HUES64 (cell line): ENCODE data around the gene UGCG.
"Not testable (repeated sequence)": the region's sequence is repeated elsewhere in the genome, so short reads cannot be mapped to it uniquely, and the experiment has no call there.

ENCODE experiments used
- H3K27ac ChIP-seq: 2 replicates; pipeline ENCODE4 v1.7.0; 2013; ENCODE audit warnings: low read depth, low read length, inconsistent platforms
- H3K27me3 ChIP-seq: 2 replicates; pipeline ENCODE4 v1.6.1; 2013; ENCODE audit warnings: mild to moderate bottlenecking, low read length; ENCODE audit not compliant: insufficient read depth
- H3K36me3 ChIP-seq: 2 replicates; pipeline ENCODE4 v1.6.1; 2013; ENCODE audit warnings: mild to moderate bottlenecking, low read length; ENCODE audit not compliant: insufficient read depth
- H3K4me1 ChIP-seq: 2 replicates; pipeline ENCODE4 v1.6.1; 2013; ENCODE audit warnings: mild to moderate bottlenecking, low read length, moderate library complexity; ENCODE audit not compliant: insufficient read depth
- H3K4me3 ChIP-seq: 2 replicates; pipeline ENCODE4 v1.5.1; 2013; ENCODE audit warnings: mild to moderate bottlenecking, low read length, moderate library complexity
- H3K9ac ChIP-seq: 2 replicates; pipeline ENCODE4 v1.6.1; 2013; ENCODE audit warnings: mild to moderate bottlenecking, low read depth, low read length
- H3K9me3 ChIP-seq: 2 replicates; pipeline ENCODE4 v1.6.1; 2013; ENCODE audit warnings: low read depth, low read length; ENCODE audit not compliant: insufficient read depth
- WGBS: fragments of 150-250, 120-280 bp; methylation state at CpG from one replicate; pipeline ENCODE4 v1.1.7; 2013; ENCODE audit warnings: missing lambda C conversion rate; 5-methylcytosine and 5-hydroxymethylcytosine counted together

Gene UGCG

DNA sequence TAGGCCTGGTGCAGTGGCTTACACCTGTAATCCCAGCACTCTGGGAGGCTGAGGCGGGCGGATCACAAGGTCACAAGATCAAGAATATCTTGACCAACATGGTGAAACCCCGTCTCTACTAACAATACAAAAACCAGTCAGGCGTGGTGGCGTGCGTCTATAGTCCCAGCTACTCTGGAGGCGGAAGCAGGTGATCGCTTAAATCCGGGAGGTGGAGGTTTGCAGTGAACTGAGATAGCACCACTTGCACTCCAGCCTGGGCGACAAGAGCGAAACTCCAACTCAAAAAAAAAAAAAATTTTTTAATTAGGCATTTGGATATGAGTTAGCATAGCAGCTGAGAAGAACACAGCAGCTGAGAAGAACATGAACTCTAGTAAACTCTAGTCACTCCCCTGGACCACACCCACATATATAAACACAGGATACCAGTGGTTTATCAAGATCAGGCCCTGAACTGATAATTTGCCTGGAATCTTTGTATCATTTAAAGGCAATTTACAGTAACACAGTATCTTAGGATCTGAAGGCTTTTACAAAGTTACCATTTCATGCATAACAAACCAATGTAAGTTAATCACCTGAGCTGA lies 4.6 kb upstream of the UGCG start:
- Histone ChIP-seq H3K36me3 (no peaks in the 10 kb centered on the region), H3K4me3 (no peak overlapping the region), H3K4me1 (peaks cover 4% of the 10 kb centered on the region), H3K27ac (no peak overlapping the region), H3K27me3 (no peaks in the 10 kb centered on the region), H3K9me3 (no peaks in the 10 kb centered on the region), H3K9ac (no peak overlapping the region)
- WGBS = 96% methylated on average over 9 of the region's 11 CpGs

DNA sequence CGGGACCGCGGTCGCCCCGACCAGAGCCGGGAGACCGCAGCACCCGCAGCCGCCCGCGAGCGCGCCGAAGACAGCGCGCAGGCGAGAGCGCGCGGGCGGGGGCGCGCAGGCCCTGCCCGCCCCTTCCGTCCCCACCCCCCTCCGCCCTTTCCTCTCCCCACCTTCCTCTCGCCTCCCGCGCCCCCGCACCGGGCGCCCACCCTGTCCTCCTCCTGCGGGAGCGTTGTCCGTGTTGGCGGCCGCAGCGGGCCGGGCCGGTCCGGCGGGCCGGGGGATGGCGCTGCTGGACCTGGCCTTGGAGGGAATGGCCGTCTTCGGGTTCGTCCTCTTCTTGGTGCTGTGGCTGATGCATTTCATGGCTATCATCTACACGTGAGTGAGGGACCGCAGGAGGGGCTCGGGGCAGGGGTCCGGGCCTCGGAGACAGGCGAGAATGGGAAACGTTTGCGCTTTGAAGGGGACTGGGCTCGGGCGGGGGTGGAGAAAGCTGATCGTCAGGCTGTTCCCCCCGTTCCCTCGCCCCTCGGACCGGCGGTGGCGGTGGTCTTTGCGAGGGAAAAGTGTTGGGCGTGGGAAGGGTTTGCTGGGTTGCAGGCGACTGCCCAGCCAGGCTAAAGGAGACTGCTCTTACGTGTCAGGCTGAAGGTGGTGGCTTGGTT lies 457 bp downstream of the UGCG start:
- H3K4me3 ChIP-seq = peak overlapping the region; percentile 99
- H3K36me3 ChIP-seq = no peaks in the 10 kb centered on the region
- H3K27me3 ChIP-seq = no peaks in the 10 kb centered on the region
- H3K9ac ChIP-seq = peak overlapping the region; percentile 79
- WGBS = under 1% methylated on average over 66 of the region's 68 CpGs
- peak overlapping the region; percentile 71 for H3K27ac ChIP-seq
- peaks cover 20% of the 10 kb centered on the region for H3K4me1 ChIP-seq
- H3K9me3 ChIP-seq = no peaks in the 10 kb centered on the region

DNA sequence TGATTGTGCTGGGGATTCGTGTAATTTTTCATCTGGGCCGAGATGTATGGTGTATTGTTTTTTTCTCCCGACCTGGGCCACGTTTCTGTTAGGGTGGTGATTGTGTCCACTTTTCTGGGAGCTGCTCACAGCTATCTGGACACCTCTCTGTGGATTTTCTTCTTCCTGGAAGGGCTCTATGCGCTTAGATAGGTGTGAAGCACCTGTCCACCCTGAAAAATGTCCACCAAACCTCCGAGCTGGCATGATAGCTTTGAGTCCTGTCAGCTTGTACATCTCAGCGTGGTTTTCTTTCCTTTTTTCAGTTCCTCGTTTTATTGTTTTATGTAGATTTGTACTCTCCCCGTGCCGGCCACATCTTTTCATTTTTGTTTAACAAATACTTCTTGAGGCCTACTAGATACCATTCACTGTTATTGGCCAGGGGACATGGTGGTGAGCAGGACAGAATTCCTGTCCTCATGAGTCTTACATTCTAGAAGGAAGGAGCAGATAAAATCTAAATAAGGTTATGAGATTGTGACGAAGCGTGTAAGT lies 1.1 kb downstream of the UGCG start:
- Histone ChIP-seq H3K27me3 (no peaks in the 10 kb centered on the region), H3K36me3 (no peaks in the 10 kb centered on the region), H3K4me3 (peak overlapping the region; percentile 99), H3K4me1 (peaks cover 20% of the 10 kb centered on the region), H3K9me3 (no peaks in the 10 kb centered on the region), H3K9ac (peak overlapping the region; percentile 79), H3K27ac (no peak overlapping the region)
- WGBS = 17% methylated on average over 9 of the region's 12 CpGs

DNA sequence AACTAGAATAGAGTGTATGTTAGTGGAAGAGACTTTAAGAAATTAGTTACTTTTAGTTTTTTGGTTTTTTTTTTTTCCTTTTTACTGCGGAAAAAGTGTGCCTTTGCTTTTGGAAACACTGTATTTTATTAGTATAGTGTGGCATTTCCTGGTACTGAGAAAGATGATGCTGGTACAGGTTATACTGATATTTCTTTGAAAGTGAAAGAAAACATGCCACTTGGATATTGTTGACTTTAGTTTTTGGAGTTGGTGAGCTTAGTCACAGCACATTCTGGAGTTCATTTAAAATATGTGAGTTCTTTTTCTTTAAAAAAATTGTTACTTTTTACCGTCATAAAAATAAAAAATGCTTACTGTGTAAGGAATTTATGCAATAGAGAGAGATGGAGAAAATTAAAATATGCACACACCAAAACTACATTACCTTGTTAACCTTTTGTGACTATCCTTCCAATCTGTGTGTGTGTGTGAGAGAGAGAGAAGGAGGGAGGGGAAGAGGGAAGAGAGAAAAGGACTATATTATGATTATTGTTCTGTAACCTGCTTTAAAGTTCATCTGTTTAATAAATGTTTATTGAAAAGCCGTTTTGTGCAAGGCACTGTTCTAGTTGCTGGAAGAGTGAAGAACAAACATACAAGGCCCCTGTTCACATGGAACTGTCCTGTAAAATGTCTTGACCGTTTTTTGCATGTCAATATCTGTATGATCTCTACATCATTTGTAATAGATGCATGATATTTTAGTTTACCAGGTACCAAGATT lies 1.9 kb downstream of the UGCG start:
- Histone ChIP-seq H3K27me3 (no peaks in the 10 kb centered on the region), H3K4me3 (peak overlapping the region; percentile 99), H3K27ac (no peak overlapping the region), H3K36me3 (no peaks in the 10 kb centered on the region), H3K4me1 (peaks cover 20% of the 10 kb centered on the region), H3K9ac (0 out of 2 replicates have a peak overlapping the region, but pooled peaks have one; percentile 11), H3K9me3 (no peaks in the 10 kb centered on the region)
- WGBS = 81% methylated on average over 3 of the region's 4 CpGs

DNA sequence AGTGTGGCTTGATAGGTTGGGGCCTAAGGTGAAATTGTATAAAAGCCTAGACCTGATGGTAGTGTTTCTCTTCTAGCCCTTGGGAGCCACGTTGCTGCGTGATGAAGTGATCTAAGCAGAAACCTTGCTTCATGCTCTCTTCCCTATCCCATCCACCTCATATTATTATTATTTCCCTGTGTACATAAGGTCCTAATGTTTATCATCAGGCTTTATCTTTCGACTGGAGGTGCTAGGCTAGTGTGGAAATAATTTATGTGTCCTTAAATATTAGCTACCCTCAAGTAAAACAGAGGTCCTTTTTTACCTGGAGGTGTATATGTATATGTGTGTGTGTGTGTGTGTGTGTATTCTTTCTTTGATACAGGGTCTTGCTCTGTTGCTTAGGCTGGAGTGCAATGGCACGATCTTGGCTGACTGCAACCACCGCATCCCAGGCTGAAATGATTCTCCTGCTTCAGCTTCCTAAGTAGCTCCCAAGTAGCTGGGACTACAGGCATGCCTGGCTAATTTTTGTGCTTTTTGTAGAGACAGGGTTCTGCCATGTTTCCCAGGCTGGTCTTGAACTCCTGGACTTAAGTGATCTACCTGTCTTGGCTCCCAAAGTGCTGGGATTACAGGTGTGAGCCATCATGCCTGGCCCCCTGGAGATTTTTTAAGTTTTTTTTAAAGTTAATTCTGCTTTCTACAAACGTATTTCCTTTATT lies 3.7 kb downstream of the UGCG start:
- Histone ChIP-seq H3K9ac (no peak overlapping the region), H3K27ac (no peak overlapping the region)

DNA sequence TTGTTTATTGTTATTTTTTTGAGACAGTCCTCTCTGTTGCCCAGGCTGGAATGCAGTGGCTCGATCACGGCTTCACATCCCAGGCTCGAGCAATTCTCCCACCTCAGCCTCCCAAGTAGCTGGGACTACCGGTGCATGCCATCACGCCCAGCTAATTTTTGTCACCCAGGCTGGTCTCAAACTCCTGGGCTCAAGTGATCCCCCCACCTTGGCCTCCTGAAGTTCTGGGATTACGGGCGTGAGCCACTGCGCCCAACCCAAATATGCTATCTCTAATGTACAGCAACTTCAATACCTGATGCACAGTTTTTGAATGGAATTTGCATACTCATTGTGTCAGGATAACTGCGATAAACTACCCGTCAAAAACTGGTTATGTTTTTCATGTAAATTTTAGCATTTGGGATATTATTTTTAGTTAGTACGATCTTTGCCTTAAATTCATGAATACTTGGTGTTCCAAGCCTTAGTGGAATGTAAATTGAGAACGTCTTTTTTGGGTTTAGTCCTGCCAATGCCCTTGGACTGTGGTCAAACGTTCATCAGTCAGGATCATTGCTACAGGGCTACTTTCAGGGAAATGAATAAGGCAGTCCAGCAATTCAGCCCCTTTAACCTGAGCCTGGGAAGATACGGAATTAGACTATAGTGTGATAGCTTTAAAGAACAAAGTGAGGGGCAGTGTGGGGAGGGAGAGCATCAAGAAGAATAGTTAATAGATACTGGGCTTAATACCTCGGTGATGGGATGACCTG lies 4.4 kb downstream of the UGCG start:
- no peaks in the 10 kb centered on the region for H3K27me3 ChIP-seq
- peaks cover 16% of the 10 kb centered on the region; the same call in 1 of the 2 replicates for H3K4me1 ChIP-seq
- WGBS = 91% methylated on average over 15 of the region's 15 CpGs
- H3K9me3 ChIP-seq = no peaks in the 10 kb centered on the region
- no peak overlapping the region for H3K9ac ChIP-seq
- no peaks in the 10 kb centered on the region for H3K36me3 ChIP-seq
- H3K4me3 ChIP-seq = no peak overlapping the region
- no peak overlapping the region for H3K27ac ChIP-seq

More for the DNA sequence above, 3.7 kb downstream of the UGCG start:
- Histone ChIP-seq H3K36me3 (no peaks in the 10 kb centered on the region), H3K4me1 (peaks cover 20% of the 10 kb centered on the region), H3K27me3 (no peaks in the 10 kb centered on the region), H3K9me3 (no peaks in the 10 kb centered on the region), H3K4me3 (no peak overlapping the region)
- WGBS = 92% methylated on average over 5 of the region's 6 CpGs

DNA sequence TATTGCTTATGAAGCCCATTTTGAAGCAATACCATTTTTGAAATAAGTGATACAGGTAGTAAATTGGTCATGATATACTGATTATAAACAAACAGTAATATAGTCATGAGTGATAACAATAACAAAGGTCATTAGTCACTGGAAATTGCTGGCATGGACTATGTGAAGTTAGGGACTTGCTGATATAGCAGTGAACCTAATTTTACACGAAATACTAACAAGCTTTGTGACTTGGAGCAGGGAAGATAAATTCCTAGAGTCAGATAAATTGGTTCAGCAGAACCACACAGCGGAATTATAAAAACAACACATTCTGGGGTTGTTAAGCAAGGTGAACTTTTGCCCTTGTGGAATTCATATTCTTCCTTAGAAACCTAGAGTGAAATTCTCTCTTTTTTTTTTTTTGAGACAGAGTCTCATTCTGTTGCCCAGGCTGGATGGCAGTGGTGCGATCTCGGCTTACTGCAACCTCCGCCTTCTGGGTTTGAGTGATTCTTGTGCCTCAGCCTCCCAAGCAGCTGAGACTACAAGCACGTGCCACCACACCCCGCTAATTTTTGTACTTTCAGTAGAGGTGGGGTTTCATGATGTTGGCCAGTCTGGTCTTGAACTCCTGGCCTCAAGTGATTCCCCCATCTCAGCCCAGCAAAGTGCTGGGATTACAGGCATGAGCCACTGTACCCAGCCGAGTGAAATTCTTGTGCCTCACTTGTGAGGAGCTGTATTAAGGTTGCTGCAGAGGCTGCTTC lies 6.0 kb downstream of the UGCG start:
- peaks cover 16% of the 10 kb centered on the region; the same call in 1 of the 2 replicates for H3K4me1 ChIP-seq
- no peaks in the 10 kb centered on the region for H3K36me3 ChIP-seq
- H3K27ac ChIP-seq = no peak overlapping the region
- no peaks in the 10 kb centered on the region for H3K27me3 ChIP-seq
- WGBS = 97% methylated on average over 8 of the region's 8 CpGs
- no peak overlapping the region for H3K9ac ChIP-seq
- H3K4me3 ChIP-seq = no peak overlapping the region
- H3K9me3 ChIP-seq = no peaks in the 10 kb centered on the region

DNA sequence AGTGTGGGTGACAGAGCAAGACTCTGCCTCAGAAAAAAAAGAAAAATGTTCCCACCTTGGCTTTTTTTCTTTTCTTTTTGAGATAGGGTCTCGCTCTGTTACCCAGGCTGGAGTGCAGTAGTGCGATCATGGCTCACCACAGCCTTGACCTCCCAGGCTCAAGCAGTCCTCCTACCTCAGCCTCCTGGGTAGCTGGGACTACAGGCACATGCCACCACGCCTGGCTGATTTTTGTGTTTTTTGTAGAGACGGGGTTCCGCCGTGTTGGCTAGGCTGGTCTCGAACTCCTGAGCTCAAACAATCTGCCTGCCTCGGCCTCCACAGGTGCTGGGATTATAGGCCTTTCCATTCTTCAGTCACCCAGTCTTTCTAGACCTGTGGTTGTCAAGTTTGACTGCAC lies 6.9 kb downstream of the UGCG start:
- H3K4me1 ChIP-seq = peaks cover 12% of the 10 kb centered on the region; the same call in 1 of the 2 replicates
- H3K27me3 ChIP-seq, H3K4me3 ChIP-seq, H3K36me3 ChIP-seq, H3K9me3 ChIP-seq, H3K9ac ChIP-seq, H3K27ac ChIP-seq: not testable (repeated sequence)
- 94% methylated on average over 8 of the region's 8 CpGs for WGBS

DNA sequence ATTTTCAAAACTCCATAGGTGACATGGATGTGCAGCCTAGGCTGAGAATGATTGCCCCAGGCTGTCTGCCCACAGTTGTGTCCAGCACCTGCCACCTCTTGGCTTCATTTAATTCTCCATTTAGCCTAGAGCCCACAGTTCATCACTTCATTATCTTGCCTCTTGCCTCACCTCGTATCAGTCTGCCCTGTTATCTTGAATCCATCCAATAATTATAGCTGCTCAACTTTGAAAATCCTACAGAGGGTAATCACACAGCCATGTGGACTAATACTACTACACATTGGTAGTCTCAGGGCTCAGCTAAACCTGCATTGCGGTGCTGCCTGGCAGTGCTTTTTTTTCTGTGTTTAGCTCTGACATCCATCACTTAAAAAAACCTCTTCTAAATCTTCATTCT lies 7.4 kb downstream of the UGCG start:
- 90% methylated on average over 2 of the region's 2 CpGs for WGBS
- Histone ChIP-seq H3K9me3 (no peaks in the 10 kb centered on the region), H3K36me3 (no peaks in the 10 kb centered on the region), H3K9ac (no peak overlapping the region), H3K4me1 (peaks cover 7% of the 10 kb centered on the region; the same call in 1 of the 2 replicates), H3K27ac (no peak overlapping the region), H3K27me3 (no peaks in the 10 kb centered on the region), H3K4me3 (no peak overlapping the region)

DNA sequence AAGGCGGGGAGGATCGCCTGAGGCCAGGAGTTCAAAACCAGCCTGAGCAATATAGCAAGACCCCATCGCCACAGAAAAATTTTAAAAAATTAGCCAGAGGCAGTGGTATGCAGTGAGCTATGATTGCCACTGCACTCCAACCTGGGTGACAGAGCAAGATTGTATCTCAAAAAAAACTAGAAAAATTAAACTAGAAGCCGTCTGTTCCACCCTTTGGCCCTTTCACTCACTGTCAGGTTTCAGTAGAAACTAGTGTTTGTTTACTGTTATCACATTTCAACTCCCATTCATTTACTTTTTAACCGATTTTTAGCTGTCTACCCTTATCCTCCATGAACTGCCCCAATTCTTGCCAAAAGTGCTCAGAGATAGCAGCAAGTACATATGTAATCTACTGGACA lies 8.3 kb downstream of the UGCG start:
- Histone ChIP-seq H3K9ac (no peak overlapping the region), H3K4me3 (no peak overlapping the region), H3K9me3 (no peaks in the 10 kb centered on the region), H3K27ac (no peak overlapping the region), H3K36me3 (no peaks in the 10 kb centered on the region), H3K27me3 (no peaks in the 10 kb centered on the region), H3K4me1 (0 out of 2 replicates have a peak, but pooled peaks cover under 1% of the 10 kb centered on the region)
- 96% methylated on average over 5 of the region's 5 CpGs for WGBS
